A549 (cell line): ENCODE results near the gene CCN5.

Experiments used
- CHD4 ChIP-seq: fragments of 200-600 bp; sonication (generic); IDR thresholded peaks from 2 replicates; pipeline ENCODE4 v1.6.1; 2016; ENCODE audit warnings: antibody characterized with exemption, mild to moderate bottlenecking, borderline replicate concordance
- ESRRA ChIP-seq: fragments of 150-350 bp; IDR thresholded peaks from 2 replicates; pipeline ENCODE4 v1.6.1; 2014; ENCODE audit warnings: mild to moderate bottlenecking, low read length, borderline replicate concordance
- HEYL ChIP-seq: fragments of 250-450 bp; sonication (Bioruptor Pico); IDR thresholded peaks from 2 replicates; pipeline ENCODE4 v1.8.0; 2021; ENCODE audit warnings: mild to moderate bottlenecking, moderate library complexity
- MAFK ChIP-seq: fragments of 450-650 bp; IDR thresholded peaks from 2 replicates; pipeline ENCODE4 v1.6.1; 2014; ENCODE audit not compliant: partially characterized antibody
- ZFP36 ChIP-seq: fragments of 450-650 bp; IDR thresholded peaks from 2 replicates; pipeline ENCODE4 v1.6.1; 2014; ENCODE audit warnings: borderline replicate concordance; ENCODE audit not compliant: partially characterized antibody
- TF ChIP-seq, protein P1 (sequence below): fragments of >200 bp; sonication (Bioruptor Twin); formaldehyde crosslinking; IDR thresholded peaks from 3 replicates; pipeline ENCODE4 v1.5.1; 2016
- TF ChIP-seq, protein P2 (sequence below): IDR thresholded peaks from 2 replicates; pipeline ENCODE4 v1.6.1; 2012

DNA sequence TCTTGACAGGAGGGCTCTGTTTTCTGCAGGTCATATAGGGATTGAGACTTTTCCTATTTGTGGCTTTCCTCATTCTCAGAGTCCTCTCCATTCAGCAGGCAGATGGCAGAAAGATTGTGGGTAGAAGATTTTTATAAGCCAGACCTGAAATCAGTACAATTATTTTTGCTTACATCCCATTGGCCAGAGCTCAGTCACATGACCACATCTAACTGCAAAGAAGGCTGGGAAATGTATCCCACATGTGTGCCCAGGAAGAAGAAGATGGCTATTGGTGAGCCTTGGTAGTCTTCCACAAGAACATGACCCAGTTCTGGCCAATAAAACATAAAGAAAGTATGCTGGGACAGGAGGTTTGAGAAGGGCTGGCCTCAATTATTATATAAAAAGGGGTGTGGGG, 21.5 kb upstream of the CCN5 start:
- no peak for TF ChIP-seq ESRRA
- TF ChIP-seq, protein P1, sequence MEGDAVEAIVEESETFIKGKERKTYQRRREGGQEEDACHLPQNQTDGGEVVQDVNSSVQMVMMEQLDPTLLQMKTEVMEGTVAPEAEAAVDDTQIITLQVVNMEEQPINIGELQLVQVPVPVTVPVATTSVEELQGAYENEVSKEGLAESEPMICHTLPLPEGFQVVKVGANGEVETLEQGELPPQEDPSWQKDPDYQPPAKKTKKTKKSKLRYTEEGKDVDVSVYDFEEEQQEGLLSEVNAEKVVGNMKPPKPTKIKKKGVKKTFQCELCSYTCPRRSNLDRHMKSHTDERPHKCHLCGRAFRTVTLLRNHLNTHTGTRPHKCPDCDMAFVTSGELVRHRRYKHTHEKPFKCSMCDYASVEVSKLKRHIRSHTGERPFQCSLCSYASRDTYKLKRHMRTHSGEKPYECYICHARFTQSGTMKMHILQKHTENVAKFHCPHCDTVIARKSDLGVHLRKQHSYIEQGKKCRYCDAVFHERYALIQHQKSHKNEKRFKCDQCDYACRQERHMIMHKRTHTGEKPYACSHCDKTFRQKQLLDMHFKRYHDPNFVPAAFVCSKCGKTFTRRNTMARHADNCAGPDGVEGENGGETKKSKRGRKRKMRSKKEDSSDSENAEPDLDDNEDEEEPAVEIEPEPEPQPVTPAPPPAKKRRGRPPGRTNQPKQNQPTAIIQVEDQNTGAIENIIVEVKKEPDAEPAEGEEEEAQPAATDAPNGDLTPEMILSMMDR: no peak
- TF ChIP-seq ZFP36: no peak
- no peak for TF ChIP-seq CHD4
- TF ChIP-seq, protein P2, sequence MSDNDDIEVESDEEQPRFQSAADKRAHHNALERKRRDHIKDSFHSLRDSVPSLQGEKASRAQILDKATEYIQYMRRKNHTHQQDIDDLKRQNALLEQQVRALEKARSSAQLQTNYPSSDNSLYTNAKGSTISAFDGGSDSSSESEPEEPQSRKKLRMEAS: no peak
- TF ChIP-seq MAFK: no peak
- no peak for TF ChIP-seq HEYL (CRISPR knock-in tag)
